HepG2 (cell line): ENCODE results near the gene NUDT2. TPM values are rescaled to one million over a fixed set of nuclear protein-coding genes. Genes with fewer than 3 reads are reported as not detected.

Source experiments
- CREM ChIP-seq, 2 experiments: sonication (generic) in 1 of 2; formaldehyde crosslinking in 1 of 2; IDR thresholded peaks; 2 replicates each; pipeline versions ENCODE4 v1.4.0 to v1.6.1; 2016 to 2020; ENCODE audit warnings: antibody characterized with exemption in 1 of 2, mild to moderate bottlenecking in 1 of 2, missing genetic modification reagents in 1 of 2
- DZIP1 ChIP-seq: sonication (generic); formaldehyde crosslinking; IDR thresholded peaks from 2 replicates; pipeline ENCODE4 v1.5.0; 2020; ENCODE audit warnings: mild to moderate bottlenecking, missing genetic modification reagents
- FOXM1 ChIP-seq: sonication (generic); formaldehyde crosslinking; IDR thresholded peaks from 2 replicates; pipeline ENCODE4 v1.5.0; 2020; ENCODE audit warnings: missing genetic modification reagents
- GATA4 ChIP-seq: sonication (generic); IDR thresholded peaks from 2 replicates; pipeline ENCODE4 v1.6.1; 2016; ENCODE audit warnings: antibody characterized with exemption, low read depth, borderline replicate concordance
- HNRNPK ChIP-seq: fragments of 200-400 bp; formaldehyde crosslinking; IDR thresholded peaks from 2 replicates; pipeline ENCODE4 v1.6.1; 2018; ENCODE audit warnings: low read length, low read depth, moderate library complexity, mild to moderate bottlenecking; ENCODE audit not compliant: poor library complexity, severe bottlenecking
- KAT7 ChIP-seq: IDR thresholded peaks from 2 replicates; pipeline ENCODE4 v1.6.1; 2018; ENCODE audit warnings: borderline replicate concordance, missing compliant biosample characterization
- MYPOP ChIP-seq: sonication (generic); formaldehyde crosslinking; IDR thresholded peaks from 2 replicates; pipeline ENCODE4 v1.8.1; 2023; ENCODE audit warnings: mild to moderate bottlenecking, moderate library complexity, missing genetic modification reagents
- MZF1 ChIP-seq: sonication (generic); formaldehyde crosslinking; IDR thresholded peaks from 2 replicates; pipeline ENCODE4 v1.8.1; 2023; ENCODE audit warnings: mild to moderate bottlenecking, missing genetic modification reagents, borderline replicate concordance
- NCOA2 ChIP-seq: sonication (generic); formaldehyde crosslinking; IDR thresholded peaks from 2 replicates; pipeline ENCODE4 v1.8.0; 2022; ENCODE audit warnings: inconsistent platforms
- NR2F1 ChIP-seq, 2 experiments: fragments of 450-650 bp in 1 of 2; formaldehyde crosslinking in 1 of 2; IDR thresholded peaks; 2 replicates each; pipeline versions ENCODE4 v1.5.0 to v1.6.1; 2016 to 2020; ENCODE audit warnings: mild to moderate bottlenecking in 1 of 2, missing compliant biosample characterization in 1 of 2, missing genetic modification reagents in 1 of 2, moderate library complexity in 1 of 2
- SNAPC4 ChIP-seq: sonication (generic); formaldehyde crosslinking; IDR thresholded peaks from 2 replicates; pipeline ENCODE4 v1.4.0; 2020; ENCODE audit warnings: mild to moderate bottlenecking, missing genetic modification reagents
- SOX5 ChIP-seq: IDR thresholded peaks from 2 replicates; pipeline ENCODE4 v1.6.1; 2016; ENCODE audit warnings: borderline replicate concordance
- TFE3 ChIP-seq: IDR thresholded peaks from 2 replicates; pipeline ENCODE4 v1.6.1; 2016
- ZBTB34 ChIP-seq: sonication (generic); formaldehyde crosslinking; IDR thresholded peaks from 2 replicates; pipeline ENCODE4 v1.8.0; 2022; ENCODE audit warnings: mild to moderate bottlenecking, missing genetic modification reagents
- ZMAT5 ChIP-seq: sonication (generic); formaldehyde crosslinking; IDR thresholded peaks from 2 replicates; pipeline ENCODE4 v1.5.0; 2020; ENCODE audit warnings: mild to moderate bottlenecking, low read depth, missing genetic modification reagents, borderline replicate concordance
- ZNF564 ChIP-seq: sonication (generic); formaldehyde crosslinking; IDR thresholded peaks from 2 replicates; pipeline ENCODE4 v1.8.1; 2023; ENCODE audit warnings: mild to moderate bottlenecking, missing genetic modification reagents
- polyA plus RNA-seq, 8 experiments: library from polyadenylated mRNA; depleted of rRNA in 3 of 8; stranded (reverse) in 7 of 8; unstranded in 1 of 8; fragments of >200 nt; fragmentation: Illumina TruSeq in 4 of 8; extraction: Trizol in 4 of 8; gene quantifications; 2 replicates each; pipeline versions ENCODE4 v1.2.1 to v1.2.3, GENCODE V29; 2011 to 2016; ENCODE audit warnings: low read depth in 4 of 8, missing spikeins in 1 of 8, mixed read lengths in 1 of 8; ENCODE audit not compliant: insufficient read depth in 1 of 8
- total RNA-seq, 5 experiments: library from RNA; depleted of rRNA; stranded (reverse); fragments of >200 nt; fragmentation: Illumina TruSeq; extraction: Trizol; gene quantifications; 2 replicates each; pipeline ENCODE4 v1.2.3, GENCODE V29; 2016; ENCODE audit warnings: low read depth in 1 of 5

The NUDT2 gene
- total and polyA plus RNA-seq, 2 of the 13 experiments (the other 11 are each of a cell fraction or from before 2014, with no cell fraction given), result 19.9 to 24.6 TPM

- TF ChIP-seq SOX5 (CRISPR knock-in tag) (0 out of 2 replicates have a peak, but pooled peaks have one; percentile 34), HNRNPK (no peak), SNAPC4 (CRISPR knock-in tag) (no peak), CREM (IDR thresholded peaks at IDR 0.05) (no peak), CREM (CRISPR knock-in tag; IDR thresholded peaks at IDR 0.05) (no peak), ZNF564 (CRISPR knock-in tag) (no peak), NCOA2 (CRISPR knock-in tag) (no peak), MZF1 (CRISPR knock-in tag) (no peak), ZMAT5 (CRISPR knock-in tag) (no peak), DZIP1 (CRISPR knock-in tag) (no peak), FOXM1 (CRISPR knock-in tag) (no peak), MYPOP (CRISPR knock-in tag) (no peak), KAT7 (CRISPR knock-in tag) (0 out of 2 replicates have a peak, but pooled peaks have one; percentile 21), GATA4 (no peak), TFE3 (CRISPR knock-in tag) (0 out of 2 replicates have a peak, but pooled peaks have one; percentile 41), NR2F1 (CRISPR knock-in tag; IDR thresholded peaks at IDR 0.05) (peak; percentile 41 to 67; a peak in 3 of 4 replicates), ZBTB34 (no peak)
These were observed 50.1 kb downstream of the NUDT2 start (continued) for GRCh38 chr9:34379334-34380033.
